ENCODE measurements around the gene CCL28.

DNA sequence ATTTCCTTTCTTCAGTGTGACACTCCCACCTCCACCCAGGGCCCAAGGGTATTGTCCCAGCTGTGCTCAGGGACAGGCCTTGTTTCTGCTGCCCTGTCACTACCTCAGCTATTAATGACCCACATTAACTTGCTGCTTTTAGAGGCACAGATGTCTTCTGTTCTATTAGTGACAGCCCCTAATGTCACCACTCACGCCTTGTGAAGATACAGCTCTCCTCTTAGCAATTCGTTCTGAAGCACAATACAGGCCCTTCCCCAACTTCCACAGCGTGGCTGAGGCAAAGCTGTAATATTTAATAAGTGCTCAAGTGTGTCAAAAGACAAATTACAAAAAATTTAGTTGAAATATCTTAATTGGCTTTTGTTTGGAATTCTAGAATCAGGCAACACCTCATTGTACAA is 54.3 kb downstream of the CCL28 start:
- TF ChIP-seq, protein P1, sequence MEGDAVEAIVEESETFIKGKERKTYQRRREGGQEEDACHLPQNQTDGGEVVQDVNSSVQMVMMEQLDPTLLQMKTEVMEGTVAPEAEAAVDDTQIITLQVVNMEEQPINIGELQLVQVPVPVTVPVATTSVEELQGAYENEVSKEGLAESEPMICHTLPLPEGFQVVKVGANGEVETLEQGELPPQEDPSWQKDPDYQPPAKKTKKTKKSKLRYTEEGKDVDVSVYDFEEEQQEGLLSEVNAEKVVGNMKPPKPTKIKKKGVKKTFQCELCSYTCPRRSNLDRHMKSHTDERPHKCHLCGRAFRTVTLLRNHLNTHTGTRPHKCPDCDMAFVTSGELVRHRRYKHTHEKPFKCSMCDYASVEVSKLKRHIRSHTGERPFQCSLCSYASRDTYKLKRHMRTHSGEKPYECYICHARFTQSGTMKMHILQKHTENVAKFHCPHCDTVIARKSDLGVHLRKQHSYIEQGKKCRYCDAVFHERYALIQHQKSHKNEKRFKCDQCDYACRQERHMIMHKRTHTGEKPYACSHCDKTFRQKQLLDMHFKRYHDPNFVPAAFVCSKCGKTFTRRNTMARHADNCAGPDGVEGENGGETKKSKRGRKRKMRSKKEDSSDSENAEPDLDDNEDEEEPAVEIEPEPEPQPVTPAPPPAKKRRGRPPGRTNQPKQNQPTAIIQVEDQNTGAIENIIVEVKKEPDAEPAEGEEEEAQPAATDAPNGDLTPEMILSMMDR (IDR thresholded peaks at IDR 0.05) = no peak
- TF ChIP-seq POLR2A (IDR thresholded peaks at IDR 0.05) = no peak
